ENCODE measurements around the gene TANGO2.

TANGO2 gene

DNA sequence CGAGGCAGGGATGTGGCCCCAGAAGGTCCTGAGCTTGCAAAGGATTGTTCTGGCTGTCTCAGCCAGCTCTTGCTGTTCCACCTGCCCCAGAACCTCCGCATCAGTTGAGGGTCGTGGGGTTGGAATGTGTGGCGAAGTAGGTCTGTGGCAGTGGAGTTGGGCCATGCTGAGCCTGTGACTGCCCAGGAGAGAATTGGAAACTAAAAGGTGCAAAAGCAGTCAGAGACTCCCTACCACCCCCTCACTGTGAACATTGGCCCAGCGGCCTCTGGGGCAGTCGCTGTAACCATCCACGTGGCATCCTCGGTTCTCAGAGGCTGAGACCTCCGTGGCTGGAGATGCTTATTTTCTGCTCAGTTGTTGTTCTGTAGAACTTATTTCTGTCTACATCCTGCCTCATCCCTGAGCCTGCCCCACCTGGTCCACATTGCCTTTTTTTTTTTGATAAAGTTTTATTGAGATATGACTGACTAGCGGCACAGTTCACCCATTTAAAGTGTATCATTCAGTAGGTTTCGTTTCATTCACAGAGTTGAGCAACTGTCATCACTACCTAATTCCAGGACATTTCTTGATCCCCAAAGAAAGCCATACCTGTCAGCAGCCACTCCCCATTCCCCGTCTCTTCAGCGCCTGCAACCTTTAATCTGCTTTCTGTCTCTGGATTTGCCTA is 36.8 kb downstream of the TANGO2 start:
- Histone ChIP-seq H3K4me1 (ENCODE audit: control insufficient read depth in 1 of 2, insufficient read depth in 2 of 2, low read length in 2 of 2) (no peaks in the 10 kb centered on the region), H3K36me3 (ENCODE audit: control insufficient read depth in 1 of 2, insufficient read depth in 2 of 2, low read length in 2 of 2) (peaks cover 14 to 69% of the 10 kb centered on the region in 2 donors), H3K9me3 (ENCODE audit: control insufficient read depth in 1 of 2, low read length in 2 of 2) (no peaks in the 10 kb centered on the region), H3K27me3 (ENCODE audit: low read depth, low read length) (no peaks in the 10 kb centered on the region), H3K27ac (ENCODE audit: low read length) (no peak overlapping the region), H3K4me3 (ENCODE audit: low read depth in 1 of 2, low read length in 2 of 2) (no peak overlapping the region)

DNA sequence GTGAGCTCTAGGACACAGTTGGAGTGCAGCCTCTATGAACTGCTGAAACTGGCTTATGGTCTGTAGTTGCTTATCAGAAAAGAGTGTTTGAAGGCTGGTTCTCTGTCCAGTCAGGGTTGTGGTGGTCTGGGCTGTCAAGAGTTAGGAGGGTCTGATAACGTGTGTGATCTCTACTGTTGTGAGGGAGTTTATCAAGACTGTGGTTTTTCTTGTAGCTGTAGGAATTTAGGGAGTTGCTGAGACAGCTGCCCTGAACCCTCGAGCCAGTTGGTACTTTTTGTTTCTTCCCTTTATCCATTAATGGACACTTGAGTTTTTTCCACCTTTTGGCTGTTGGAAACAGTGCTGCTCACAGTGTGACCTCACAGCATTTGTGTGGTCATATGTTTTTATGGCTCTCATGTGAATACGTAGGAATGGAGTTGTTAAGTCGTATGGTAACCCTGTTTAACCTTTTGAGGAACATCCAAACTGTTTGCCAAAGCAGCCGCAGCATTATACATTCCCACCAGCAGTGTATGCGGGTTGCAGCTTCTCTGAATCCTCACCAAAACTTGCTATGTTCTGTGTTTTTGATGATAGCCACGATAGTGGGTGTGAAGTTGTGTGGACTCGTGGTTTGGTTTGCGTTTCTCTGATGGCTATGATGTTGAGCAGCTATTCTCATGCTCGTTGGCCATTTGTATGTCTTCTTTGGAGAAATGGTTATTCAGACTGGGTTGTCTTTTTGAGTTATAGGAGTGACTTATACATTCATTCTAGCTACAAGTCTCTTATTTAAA is 38.3 kb downstream of the TANGO2 start:
- peaks cover 15 to 68% of the 10 kb centered on the region in 2 donors for H3K36me3 ChIP-seq (ENCODE audit: control insufficient read depth in 1 of 2, insufficient read depth in 2 of 2, low read length in 2 of 2)
- no peaks in the 10 kb centered on the region for H3K9me3 ChIP-seq (ENCODE audit: control insufficient read depth in 1 of 2, low read length in 2 of 2)
- no peaks in the 10 kb centered on the region for H3K4me1 ChIP-seq (ENCODE audit: control insufficient read depth in 1 of 2, insufficient read depth in 2 of 2, low read length in 2 of 2)

DNA sequence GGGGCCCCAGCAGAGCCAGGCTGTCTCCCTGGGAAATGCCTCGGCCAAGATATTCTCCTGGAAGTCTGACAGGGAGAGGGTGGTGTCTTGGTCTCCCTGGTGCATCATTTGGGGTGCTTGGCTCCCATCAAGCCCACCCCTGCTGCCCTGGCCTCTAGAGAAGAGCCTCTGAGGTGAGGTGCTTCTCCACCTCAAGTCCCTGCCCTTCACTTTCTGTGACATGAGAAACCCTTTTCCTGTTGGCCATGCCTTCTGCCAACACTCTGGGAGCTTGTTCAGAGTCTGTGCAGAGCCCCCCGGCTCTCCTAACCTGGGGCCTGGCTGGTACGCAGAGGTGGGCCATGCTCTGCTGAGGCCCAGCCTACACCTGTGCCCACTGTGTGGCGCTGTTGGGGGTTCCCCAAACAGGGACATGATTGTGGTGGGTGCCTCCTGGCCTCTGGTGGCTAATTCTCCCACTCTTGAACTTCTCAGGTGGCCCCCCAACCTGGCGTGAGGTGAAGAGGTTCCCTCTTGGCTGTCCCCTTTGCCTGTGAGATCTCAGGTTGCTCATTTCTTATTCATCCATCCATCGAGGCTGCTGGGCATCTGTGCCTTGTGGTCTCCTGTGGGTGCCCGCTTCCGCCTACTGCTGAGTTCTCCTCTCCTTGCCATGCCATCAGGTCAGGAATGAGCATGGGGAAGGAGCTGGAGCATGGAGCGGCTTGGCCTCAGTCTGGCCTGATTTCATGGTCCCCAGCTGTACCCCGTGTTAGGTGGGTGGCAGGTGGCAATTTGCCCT is 40.0 kb downstream of the TANGO2 start:
- Histone ChIP-seq H3K9me3 (ENCODE audit: control insufficient read depth in 1 of 2, low read length in 2 of 2) (no peaks in the 10 kb centered on the region), H3K36me3 (ENCODE audit: control insufficient read depth in 1 of 2, insufficient read depth in 2 of 2, low read length in 2 of 2) (peaks cover 24 to 62% of the 10 kb centered on the region in 2 donors), H3K27ac (ENCODE audit: low read length) (no peak overlapping the region), H3K4me3 (ENCODE audit: low read depth in 1 of 2, low read length in 2 of 2) (no peak overlapping the region), H3K27me3 (ENCODE audit: low read depth, low read length) (no peaks in the 10 kb centered on the region), H3K4me1 (ENCODE audit: control insufficient read depth in 1 of 2, insufficient read depth in 2 of 2, low read length in 2 of 2) (no peaks in the 10 kb centered on the region)

More for the DNA sequence above, 38.3 kb downstream of the TANGO2 start:
- no peak overlapping the region for H3K4me3 ChIP-seq (ENCODE audit: low read depth in 1 of 2, low read length in 2 of 2)
- no peak overlapping the region for H3K27ac ChIP-seq (ENCODE audit: low read length)
- no peaks in the 10 kb centered on the region for H3K27me3 ChIP-seq (ENCODE audit: low read depth, low read length)

DNA sequence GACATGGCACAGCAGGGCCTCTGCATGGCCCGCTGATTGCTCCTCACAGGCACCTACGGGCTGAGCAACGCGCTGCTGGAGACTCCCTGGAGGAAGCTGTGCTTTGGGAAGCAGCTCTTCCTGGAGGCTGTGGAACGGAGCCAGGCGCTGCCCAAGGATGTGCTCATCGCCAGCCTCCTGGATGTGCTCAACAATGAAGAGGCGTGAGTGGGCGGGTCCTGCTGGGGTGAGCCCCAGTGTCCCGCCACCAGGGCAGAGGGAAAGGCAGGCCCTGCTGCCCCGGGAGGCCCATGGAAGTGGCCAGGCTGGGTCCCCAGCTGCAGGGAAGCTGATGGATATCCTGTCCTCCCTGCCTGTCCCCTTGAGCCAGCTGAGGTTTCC is 40.6 kb downstream of the TANGO2 start:
- H3K9me3 ChIP-seq (ENCODE audit: control insufficient read depth in 1 of 2, low read length in 2 of 2), result no peaks in the 10 kb centered on the region
- H3K27me3 ChIP-seq (ENCODE audit: low read depth, low read length), result no peaks in the 10 kb centered on the region
- no peaks in the 10 kb centered on the region for H3K4me1 ChIP-seq (ENCODE audit: control insufficient read depth in 1 of 2, insufficient read depth in 2 of 2, low read length in 2 of 2)
- no peak overlapping the region for H3K4me3 ChIP-seq (ENCODE audit: low read depth in 1 of 2, low read length in 2 of 2)
- no peak overlapping the region for H3K27ac ChIP-seq (ENCODE audit: low read length)
- H3K36me3 ChIP-seq (ENCODE audit: control insufficient read depth in 1 of 2, insufficient read depth in 2 of 2, low read length in 2 of 2), result peaks cover 18 to 57% of the 10 kb centered on the region in 2 donors

DNA sequence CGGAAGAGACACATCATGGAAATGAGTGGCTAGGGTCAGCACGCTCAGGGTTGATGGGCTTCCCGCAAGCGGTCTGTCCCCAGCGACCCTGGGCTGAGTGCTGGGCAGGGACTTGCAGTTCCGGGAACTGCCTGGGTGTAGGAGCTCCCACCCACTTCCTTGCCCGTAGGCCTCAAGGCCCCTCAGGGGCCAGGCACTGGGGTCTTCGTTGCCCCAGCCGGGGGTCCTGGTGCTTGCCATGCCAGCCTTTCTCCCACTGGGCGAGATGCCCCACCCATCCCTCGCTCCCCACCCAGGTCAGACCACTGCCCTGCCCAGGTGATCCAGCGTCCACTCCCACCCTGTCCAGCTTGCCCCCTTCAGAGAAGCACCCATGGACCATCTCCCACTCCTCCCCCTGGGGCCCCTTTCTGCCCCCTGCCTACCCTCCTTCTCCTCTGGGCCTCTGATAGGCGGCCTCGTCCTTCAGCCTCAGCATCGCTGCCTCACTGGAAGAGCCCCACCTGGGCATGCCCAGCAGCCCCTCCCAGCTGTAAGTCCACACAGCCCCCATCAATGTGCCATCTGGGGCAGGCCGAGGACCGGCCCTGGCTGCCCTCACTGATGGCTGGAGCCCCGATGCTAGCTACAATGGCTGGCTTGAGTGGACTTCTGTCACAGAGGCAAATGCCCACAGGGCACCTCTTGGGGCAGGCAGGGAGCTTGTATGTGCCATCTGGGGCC is 41.3 kb downstream of the TANGO2 start:
- no peaks in the 10 kb centered on the region for H3K9me3 ChIP-seq (ENCODE audit: control insufficient read depth in 1 of 2, low read length in 2 of 2)
- H3K27ac ChIP-seq (ENCODE audit: low read length), result no peak overlapping the region
- H3K4me3 ChIP-seq (ENCODE audit: low read depth in 1 of 2, low read length in 2 of 2), result no peak overlapping the region
- no peaks in the 10 kb centered on the region for H3K27me3 ChIP-seq (ENCODE audit: low read depth, low read length)
- H3K4me1 ChIP-seq (ENCODE audit: control insufficient read depth in 1 of 2, insufficient read depth in 2 of 2, low read length in 2 of 2), result no peaks in the 10 kb centered on the region
- H3K36me3 ChIP-seq (ENCODE audit: control insufficient read depth in 1 of 2, insufficient read depth in 2 of 2, low read length in 2 of 2), result peaks cover 14 to 50% of the 10 kb centered on the region in 2 donors

DNA sequence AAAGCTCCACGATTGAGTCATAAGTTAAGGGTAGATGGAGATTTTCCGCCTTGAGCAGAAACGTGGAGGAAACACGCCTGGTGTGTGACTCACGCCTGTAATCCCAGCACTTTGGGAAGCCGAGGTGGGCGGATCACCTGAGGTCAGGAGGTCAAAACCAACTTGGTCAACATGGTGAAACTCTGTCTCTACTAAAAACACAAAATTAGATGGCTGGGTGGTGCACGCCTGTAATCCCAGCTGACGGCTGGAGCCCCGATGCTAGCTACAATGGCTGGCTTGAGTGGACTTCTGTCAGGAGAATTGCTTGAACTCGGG is 41.8 kb downstream of the TANGO2 start:
- H3K9me3 ChIP-seq (ENCODE audit: control insufficient read depth in 1 of 2, low read length in 2 of 2), result no peaks in the 10 kb centered on the region
- H3K36me3 ChIP-seq (ENCODE audit: control insufficient read depth in 1 of 2, insufficient read depth in 2 of 2, low read length in 2 of 2), result peaks cover 14 to 45% of the 10 kb centered on the region in 2 donors
- no peak overlapping the region for H3K4me3 ChIP-seq (ENCODE audit: low read depth in 1 of 2, low read length in 2 of 2)
- no peaks in the 10 kb centered on the region for H3K4me1 ChIP-seq (ENCODE audit: control insufficient read depth in 1 of 2, insufficient read depth in 2 of 2, low read length in 2 of 2)
- H3K27me3 ChIP-seq (ENCODE audit: low read depth, low read length), result no peaks in the 10 kb centered on the region
- no peak overlapping the region for H3K27ac ChIP-seq (ENCODE audit: low read length)

DNA sequence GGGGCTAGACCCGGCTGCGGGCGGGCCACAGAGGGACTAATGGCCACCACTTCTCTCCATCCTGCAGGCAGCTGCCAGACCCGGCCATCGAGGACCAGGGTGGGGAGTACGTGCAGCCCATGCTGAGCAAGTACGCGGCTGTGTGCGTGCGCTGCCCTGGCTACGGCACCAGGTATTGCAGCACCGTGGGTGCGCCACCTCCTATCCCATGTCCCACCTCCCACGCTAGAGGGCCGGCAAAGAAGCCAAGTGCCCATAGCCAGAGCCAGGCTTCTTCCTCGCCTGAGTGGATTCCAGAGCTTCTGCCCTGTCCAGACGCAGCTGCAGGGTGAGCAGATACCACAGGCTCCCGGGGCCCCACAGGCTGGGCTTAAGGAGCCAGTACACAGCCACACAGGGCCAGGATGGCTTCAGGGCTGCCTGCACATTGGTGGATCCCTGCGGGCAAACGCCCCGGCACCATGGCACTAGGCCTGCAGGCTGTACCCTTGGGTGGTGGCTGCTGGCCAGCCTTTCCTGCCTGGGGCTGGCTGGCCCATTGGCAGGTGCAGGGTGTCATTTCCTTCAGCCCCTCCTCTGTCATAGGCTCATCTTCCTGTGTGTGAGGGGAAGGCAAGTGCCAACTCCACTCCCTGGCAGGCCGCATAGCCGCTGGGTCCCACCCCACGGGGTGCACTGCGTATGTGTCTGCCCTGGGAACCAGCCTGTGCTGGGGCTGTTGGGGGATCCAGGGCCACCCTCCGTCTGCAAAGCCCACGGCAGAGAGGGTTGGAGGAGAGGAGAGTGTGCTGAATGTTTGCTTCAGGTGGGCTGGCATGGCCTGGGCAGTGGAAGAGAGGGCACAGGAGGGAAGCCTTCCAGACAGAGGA is 42.6 kb downstream of the TANGO2 start:
- H3K4me1 ChIP-seq (ENCODE audit: control insufficient read depth in 1 of 2, insufficient read depth in 2 of 2, low read length in 2 of 2), result no peaks in the 10 kb centered on the region
- H3K4me3 ChIP-seq (ENCODE audit: low read depth in 1 of 2, low read length in 2 of 2), result no peak overlapping the region
- H3K9me3 ChIP-seq (ENCODE audit: control insufficient read depth in 1 of 2, low read length in 2 of 2), result no peaks in the 10 kb centered on the region
- H3K27ac ChIP-seq (ENCODE audit: low read length), result no peak overlapping the region
- H3K36me3 ChIP-seq (ENCODE audit: control insufficient read depth in 1 of 2, insufficient read depth in 2 of 2, low read length in 2 of 2), result peaks cover 14 to 45% of the 10 kb centered on the region in 2 donors
- no peaks in the 10 kb centered on the region for H3K27me3 ChIP-seq (ENCODE audit: low read depth, low read length)

DNA sequence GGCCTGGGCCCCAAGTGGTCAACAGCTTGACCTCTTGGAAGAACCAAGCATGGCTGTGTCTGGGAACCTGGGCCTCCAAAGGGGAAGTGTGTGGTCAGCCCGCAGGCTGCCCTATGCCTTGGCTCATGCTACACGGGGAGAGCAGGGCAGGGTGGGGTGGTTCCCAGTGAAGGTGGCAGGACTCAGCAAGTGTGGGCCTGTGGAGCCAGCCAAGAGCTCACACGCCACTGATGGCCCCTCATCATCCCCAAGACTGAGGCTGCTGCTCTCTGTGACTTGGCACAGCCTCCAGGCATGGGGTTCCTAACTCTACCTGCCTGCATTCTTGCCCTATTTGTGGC is 43.2 kb downstream of the TANGO2 start:
- Histone ChIP-seq H3K27ac (ENCODE audit: low read length) (no peak overlapping the region), H3K4me1 (ENCODE audit: control insufficient read depth in 1 of 2, insufficient read depth in 2 of 2, low read length in 2 of 2) (no peaks in the 10 kb centered on the region), H3K36me3 (ENCODE audit: control insufficient read depth in 1 of 2, insufficient read depth in 2 of 2, low read length in 2 of 2) (peaks cover 10 to 45% of the 10 kb centered on the region in 2 donors), H3K4me3 (ENCODE audit: low read depth in 1 of 2, low read length in 2 of 2) (no peak overlapping the region), H3K27me3 (ENCODE audit: low read depth, low read length) (no peaks in the 10 kb centered on the region), H3K9me3 (ENCODE audit: control insufficient read depth in 1 of 2, low read length in 2 of 2) (no peaks in the 10 kb centered on the region)

DNA sequence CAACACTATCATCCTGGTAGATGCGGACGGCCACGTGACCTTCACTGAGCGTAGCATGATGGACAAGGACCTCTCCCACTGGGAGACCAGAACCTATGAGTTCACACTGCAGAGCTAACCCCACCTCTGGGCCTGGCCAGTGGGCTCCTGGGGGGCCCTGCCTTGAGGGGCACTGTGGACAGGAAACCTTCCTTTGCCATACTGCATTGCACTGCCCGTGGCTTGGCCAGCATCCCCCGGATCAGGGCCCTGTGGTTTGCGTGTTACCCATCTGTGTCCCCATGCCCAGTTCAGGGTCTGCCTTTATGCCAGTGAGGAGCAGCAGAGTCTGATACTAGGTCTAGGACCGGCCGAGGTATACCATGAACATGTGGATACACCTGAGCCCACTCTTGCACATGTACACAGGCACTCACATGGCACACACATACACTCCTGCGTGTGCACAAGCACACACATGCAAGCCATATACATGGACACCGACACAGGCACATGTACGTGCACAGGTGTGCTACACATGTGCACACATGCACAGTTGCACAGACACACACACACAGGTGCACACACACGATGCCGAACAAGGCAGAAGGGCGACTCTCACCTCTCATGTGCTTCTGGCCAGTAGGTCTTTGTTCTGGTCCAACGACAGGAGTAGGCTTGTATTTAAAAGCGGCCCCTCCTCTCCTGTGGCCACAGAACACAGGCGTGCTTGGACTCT is 43.8 kb downstream of the TANGO2 start:
- peaks cover 10 to 45% of the 10 kb centered on the region in 2 donors for H3K36me3 ChIP-seq (ENCODE audit: control insufficient read depth in 1 of 2, insufficient read depth in 2 of 2, low read length in 2 of 2)
- H3K9me3 ChIP-seq (ENCODE audit: control insufficient read depth in 1 of 2, low read length in 2 of 2), result no peaks in the 10 kb centered on the region
- no peak overlapping the region for H3K4me3 ChIP-seq (ENCODE audit: low read depth in 1 of 2, low read length in 2 of 2)
- H3K27ac ChIP-seq (ENCODE audit: low read length), result no peak overlapping the region
- H3K4me1 ChIP-seq (ENCODE audit: control insufficient read depth in 1 of 2, insufficient read depth in 2 of 2, low read length in 2 of 2), result no peaks in the 10 kb centered on the region
- H3K27me3 ChIP-seq (ENCODE audit: low read depth, low read length), result no peaks in the 10 kb centered on the region

Measured in muscle layer of duodenum (tissue), 2 donors.